ENCODE results near the gene ABCG4.

DNA sequence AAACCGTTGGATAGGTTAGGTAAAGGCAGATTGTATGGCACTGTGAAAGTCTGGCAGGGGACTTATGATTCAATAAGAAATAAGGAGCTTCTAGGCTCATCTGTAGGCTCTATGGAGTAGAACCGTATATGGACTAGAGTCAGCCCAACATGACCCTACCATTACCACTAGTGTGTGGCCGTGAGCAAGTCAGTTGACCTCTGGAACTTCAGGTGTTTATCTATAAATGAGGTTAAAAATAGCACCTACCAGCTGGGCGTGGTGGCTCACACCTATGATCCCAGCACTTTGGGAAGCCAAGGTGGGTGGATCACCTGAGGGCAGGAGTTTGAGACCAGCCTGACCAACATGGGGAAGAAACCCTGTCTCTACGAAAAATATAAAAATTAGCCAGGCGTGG lies 23.0 kb upstream of the ABCG4 start:
- TF ChIP-seq, protein P1, sequence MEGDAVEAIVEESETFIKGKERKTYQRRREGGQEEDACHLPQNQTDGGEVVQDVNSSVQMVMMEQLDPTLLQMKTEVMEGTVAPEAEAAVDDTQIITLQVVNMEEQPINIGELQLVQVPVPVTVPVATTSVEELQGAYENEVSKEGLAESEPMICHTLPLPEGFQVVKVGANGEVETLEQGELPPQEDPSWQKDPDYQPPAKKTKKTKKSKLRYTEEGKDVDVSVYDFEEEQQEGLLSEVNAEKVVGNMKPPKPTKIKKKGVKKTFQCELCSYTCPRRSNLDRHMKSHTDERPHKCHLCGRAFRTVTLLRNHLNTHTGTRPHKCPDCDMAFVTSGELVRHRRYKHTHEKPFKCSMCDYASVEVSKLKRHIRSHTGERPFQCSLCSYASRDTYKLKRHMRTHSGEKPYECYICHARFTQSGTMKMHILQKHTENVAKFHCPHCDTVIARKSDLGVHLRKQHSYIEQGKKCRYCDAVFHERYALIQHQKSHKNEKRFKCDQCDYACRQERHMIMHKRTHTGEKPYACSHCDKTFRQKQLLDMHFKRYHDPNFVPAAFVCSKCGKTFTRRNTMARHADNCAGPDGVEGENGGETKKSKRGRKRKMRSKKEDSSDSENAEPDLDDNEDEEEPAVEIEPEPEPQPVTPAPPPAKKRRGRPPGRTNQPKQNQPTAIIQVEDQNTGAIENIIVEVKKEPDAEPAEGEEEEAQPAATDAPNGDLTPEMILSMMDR (conservative IDR thresholded peaks at IDR 0.05; ENCODE audit: low read depth, low read length): no peak
- TF ChIP-seq EZH2 (IDR thresholded peaks at IDR 0.05; ENCODE audit: borderline replicate concordance, low read depth, low read length, poor library complexity, severe bottlenecking): no peak
